ENCODE measurements around the gene INSC. TPM values are rescaled to one million over a fixed set of nuclear protein-coding genes. Genes with fewer than 3 reads are reported as not detected.

Gene INSC
- polyA plus RNA-seq, 1 donor from 2014 or later = 0.12 TPM

GRCh38 chr11:15208378-15209222 lies 93.9 kb downstream of the INSC start:
- Histone ChIP-seq H3K4me3 (ENCODE audit: low read length) (no peak overlapping the region), H3K27ac (ENCODE audit: low read length) (no peak overlapping the region), H3K79me2 (replicated peaks; ENCODE audit: insufficient read depth, low read length) (no peaks in the 10 kb centered on the region), H2AFZ (ENCODE audit: low read depth, low read length) (no peak overlapping the region), H3K9ac (ENCODE audit: low read length) (no peak overlapping the region), H4K20me1 (ENCODE audit: insufficient read depth) (no peaks in the 10 kb centered on the region), H3K4me2 (ENCODE audit: low read length) (no peak overlapping the region), H3K9me3 (ENCODE audit: low read length) (no peaks in the 10 kb centered on the region), H3K27me3 (ENCODE audit: insufficient read depth, low read depth, low read length) (no peaks in the 10 kb centered on the region), H3K36me3 (ENCODE audit: insufficient read depth, low read length) (no peaks in the 10 kb centered on the region), H3F3A (ENCODE audit: insufficient read depth, low read length, poor library complexity, severe bottlenecking) (no peaks in the 10 kb centered on the region), H3K9me2 (ENCODE audit: insufficient read depth, low read length) (no peaks in the 10 kb centered on the region)
- TF ChIP-seq RAD21 (conservative IDR thresholded peaks at IDR 0.05) (peak; percentile 97), SMC3 (conservative IDR thresholded peaks at IDR 0.05; ENCODE audit: poor library complexity) (peak; percentile 97), EZH2 (IDR thresholded peaks at IDR 0.05; ENCODE audit: borderline replicate concordance, insufficient read depth, low read length, poor library complexity, severe bottlenecking) (no peak), TAF1 (IDR thresholded peaks at IDR 0.05; ENCODE audit: low read depth) (no peak), REST (IDR thresholded peaks at IDR 0.05; ENCODE audit: borderline replicate concordance) (no peak), POLR2AphosphoS5 (IDR thresholded peaks at IDR 0.05) (no peak), MXI1 (conservative IDR thresholded peaks at IDR 0.05; ENCODE audit: poor library complexity, severe bottlenecking) (no peak), EP300 (conservative IDR thresholded peaks at IDR 0.05; ENCODE audit: poor library complexity, severe bottlenecking) (no peak)
- TF ChIP-seq, protein P1, sequence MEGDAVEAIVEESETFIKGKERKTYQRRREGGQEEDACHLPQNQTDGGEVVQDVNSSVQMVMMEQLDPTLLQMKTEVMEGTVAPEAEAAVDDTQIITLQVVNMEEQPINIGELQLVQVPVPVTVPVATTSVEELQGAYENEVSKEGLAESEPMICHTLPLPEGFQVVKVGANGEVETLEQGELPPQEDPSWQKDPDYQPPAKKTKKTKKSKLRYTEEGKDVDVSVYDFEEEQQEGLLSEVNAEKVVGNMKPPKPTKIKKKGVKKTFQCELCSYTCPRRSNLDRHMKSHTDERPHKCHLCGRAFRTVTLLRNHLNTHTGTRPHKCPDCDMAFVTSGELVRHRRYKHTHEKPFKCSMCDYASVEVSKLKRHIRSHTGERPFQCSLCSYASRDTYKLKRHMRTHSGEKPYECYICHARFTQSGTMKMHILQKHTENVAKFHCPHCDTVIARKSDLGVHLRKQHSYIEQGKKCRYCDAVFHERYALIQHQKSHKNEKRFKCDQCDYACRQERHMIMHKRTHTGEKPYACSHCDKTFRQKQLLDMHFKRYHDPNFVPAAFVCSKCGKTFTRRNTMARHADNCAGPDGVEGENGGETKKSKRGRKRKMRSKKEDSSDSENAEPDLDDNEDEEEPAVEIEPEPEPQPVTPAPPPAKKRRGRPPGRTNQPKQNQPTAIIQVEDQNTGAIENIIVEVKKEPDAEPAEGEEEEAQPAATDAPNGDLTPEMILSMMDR (IDR thresholded peaks at IDR 0.05; ENCODE audit: poor library complexity, severe bottlenecking) = peak; percentile 93

DNA sequence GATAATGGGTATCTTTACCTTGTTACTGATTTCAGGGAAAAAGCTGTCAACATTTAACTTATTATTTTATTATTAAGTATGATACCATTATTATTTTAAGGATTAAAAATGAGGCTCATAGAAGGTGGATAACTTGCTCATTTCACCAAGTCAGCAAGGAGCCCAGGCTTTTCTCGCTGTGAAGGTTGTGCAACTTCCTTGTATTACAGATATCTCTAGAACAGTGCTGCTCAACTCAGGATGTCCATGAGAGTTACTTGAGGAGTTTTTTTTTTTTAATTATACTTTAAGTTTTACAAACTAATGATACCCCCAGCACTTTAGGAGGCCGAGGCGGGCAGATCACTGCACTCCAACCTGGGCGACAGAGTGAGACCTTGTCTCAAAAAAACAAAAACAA lies 98.2 kb downstream of the INSC start:
- Histone ChIP-seq H4K20me1 (ENCODE audit: insufficient read depth) (no peaks in the 10 kb centered on the region), H3K79me2 (replicated peaks; ENCODE audit: insufficient read depth, low read length) (no peaks in the 10 kb centered on the region), H3K9me3 (ENCODE audit: low read length) (no peaks in the 10 kb centered on the region), H3K36me3 (ENCODE audit: insufficient read depth, low read length) (no peaks in the 10 kb centered on the region), H3K4me3 (ENCODE audit: low read length) (no peak overlapping the region), H3K27ac (ENCODE audit: low read length) (no peak overlapping the region), H3K4me2 (ENCODE audit: low read length) (no peak overlapping the region), H3K27me3 (ENCODE audit: insufficient read depth, low read depth, low read length) (no peaks in the 10 kb centered on the region), H3K9me2 (ENCODE audit: insufficient read depth, low read length) (no peaks in the 10 kb centered on the region), H3F3A (ENCODE audit: insufficient read depth, low read length, poor library complexity, severe bottlenecking) (no peaks in the 10 kb centered on the region), H2AFZ (ENCODE audit: low read depth, low read length) (no peak overlapping the region), H3K9ac (ENCODE audit: low read length) (no peak overlapping the region)
- TF ChIP-seq MXI1 (conservative IDR thresholded peaks at IDR 0.05; ENCODE audit: poor library complexity, severe bottlenecking) (no peak), SMC3 (conservative IDR thresholded peaks at IDR 0.05; ENCODE audit: poor library complexity) (no peak), RAD21 (conservative IDR thresholded peaks at IDR 0.05) (no peak), REST (IDR thresholded peaks at IDR 0.05; ENCODE audit: borderline replicate concordance) (no peak), POLR2AphosphoS5 (IDR thresholded peaks at IDR 0.05) (no peak), EP300 (conservative IDR thresholded peaks at IDR 0.05; ENCODE audit: poor library complexity, severe bottlenecking) (no peak), TAF1 (IDR thresholded peaks at IDR 0.05; ENCODE audit: low read depth) (no peak)
- TF ChIP-seq, protein P1 (IDR thresholded peaks at IDR 0.05; ENCODE audit: poor library complexity, severe bottlenecking) = no peak
